DMS153 treated with DMSO at 0.1 percent for 48 hours (cell line): ENCODE data around the gene KCNN3.
"Not testable (repeated sequence)": the region's sequence is repeated elsewhere in the genome, so short reads cannot be mapped to it uniquely, and the experiment has no call there.

Experiments used
- DNase-seq: peaks from one replicate; lab custom pipeline; 2025; ENCODE audit not compliant: unreplicated experiment; lab: John Stamatoyannopoulos, UW

Gene KCNN3

DNA sequence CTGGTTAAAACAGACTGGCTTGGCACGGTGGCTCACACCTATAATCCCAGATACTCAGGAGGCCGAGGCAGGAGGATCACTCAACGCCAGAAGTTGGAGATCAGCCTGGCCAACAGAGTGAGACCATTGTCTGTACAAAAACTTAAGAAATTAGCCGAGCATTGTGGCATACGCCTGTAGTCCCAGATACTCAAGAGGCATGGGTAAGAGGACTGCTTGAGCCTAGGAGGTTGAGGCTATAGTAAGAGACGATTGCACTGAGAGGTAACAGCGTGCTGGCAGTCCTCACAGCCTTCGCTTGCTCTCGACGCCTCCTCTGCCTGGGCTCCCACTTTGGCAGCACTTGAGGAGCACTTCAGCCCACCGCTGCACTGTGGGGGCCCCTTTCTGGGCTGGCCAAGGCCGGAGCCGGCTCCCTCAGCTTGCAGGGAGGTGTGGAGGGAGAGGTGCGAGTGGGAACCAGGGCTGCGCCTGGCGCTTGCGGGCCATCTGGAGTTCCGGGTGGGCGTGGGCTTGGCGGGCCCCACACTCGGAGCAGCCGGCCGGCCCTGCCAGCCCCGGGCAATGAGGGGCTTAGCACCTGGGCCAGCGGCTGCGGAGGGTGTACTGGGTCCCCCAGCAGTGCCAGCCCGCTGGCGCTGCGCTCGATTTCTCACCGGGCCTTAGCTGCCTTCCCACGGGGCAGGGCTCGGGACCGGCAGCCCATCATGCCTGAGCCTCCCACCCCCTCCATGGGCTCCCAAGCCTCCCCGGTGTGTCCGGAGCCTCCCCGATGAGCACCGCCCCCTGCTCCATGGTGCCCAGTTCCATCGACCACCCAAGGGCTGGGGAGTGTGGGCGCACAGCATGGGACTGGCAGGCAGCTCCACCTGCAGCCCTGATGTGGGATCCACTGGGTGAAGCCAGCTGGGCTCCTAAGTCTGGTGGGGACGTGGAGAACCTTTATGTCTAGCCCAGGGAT is 199.5 kb downstream of the KCNN3 start:
- not testable (repeated sequence) for DNase-seq

DNA sequence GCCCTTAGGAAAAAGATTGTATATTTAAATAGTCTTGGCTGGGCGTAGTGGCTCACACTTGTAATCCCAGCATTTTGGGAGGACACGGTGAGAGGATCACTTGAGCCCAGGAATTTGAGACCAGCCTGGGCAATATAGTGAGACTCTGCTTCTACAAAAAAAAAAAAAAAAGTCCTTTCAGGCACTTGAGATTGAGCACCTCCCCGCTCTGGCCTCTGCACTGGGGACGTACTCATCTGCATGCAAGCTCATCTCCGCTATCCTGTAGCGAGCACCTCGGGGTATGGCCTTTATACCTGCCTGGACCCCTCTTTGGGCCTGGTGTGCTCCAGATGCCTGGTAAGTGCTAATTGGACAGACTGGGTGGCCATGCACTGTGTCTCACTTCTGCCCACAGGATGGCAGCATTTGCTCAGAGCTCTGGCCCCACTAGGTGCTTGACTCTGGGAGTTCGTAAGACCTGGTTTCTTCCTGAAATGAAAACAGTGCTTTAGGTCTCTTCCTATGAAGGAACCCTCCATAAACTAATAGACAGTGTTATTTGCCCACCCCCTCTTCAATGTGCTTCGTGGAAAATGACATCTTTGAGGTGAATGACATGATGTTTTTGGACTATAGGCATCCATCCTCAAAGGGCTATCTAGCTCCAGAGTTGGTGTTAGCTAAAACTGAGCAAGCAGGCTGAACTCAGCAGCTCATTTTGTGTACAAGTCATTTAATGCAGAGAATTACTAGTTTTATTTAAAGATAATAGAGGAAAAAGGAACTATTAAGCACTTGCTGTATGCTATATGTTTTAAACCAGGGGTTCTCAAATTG is 200.4 kb downstream of the KCNN3 start:
- DNase-seq, result peak; percentile 92

DNA sequence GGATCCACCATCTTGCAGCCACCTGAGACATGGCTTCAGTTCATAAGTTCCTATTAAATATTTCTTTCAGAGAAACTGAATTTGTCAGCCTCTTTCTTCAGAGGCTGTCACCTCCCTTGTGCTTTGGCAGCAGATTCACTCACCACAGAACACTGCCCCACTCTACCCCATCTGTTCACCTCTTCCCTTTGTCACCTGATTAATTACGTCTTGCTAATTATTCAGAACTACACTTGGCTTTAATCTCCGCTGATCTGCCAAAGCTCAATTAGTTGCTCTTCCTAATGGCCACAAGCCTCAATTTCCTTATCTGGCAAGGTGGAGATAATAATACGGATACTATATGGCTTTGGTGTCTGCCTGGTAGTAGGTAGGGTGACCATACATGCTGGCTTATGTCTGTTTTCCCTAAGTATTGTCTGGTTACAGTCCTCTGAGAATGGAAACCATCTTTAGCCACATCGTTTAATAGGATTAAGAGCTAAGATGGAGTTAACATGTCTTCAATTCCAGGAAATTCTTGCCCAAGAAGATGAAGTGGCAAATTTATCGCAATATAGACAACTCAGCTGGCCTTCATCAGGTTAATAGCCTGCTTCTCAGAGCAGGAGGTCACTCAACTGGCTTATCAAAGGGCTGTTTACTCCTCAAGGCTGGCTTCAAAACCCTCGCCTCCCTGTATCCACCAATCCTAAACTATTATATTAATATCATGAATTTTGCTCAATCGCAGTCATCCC is 203.9 kb downstream of the KCNN3 start:
- DNase-seq, result no peak

DNA sequence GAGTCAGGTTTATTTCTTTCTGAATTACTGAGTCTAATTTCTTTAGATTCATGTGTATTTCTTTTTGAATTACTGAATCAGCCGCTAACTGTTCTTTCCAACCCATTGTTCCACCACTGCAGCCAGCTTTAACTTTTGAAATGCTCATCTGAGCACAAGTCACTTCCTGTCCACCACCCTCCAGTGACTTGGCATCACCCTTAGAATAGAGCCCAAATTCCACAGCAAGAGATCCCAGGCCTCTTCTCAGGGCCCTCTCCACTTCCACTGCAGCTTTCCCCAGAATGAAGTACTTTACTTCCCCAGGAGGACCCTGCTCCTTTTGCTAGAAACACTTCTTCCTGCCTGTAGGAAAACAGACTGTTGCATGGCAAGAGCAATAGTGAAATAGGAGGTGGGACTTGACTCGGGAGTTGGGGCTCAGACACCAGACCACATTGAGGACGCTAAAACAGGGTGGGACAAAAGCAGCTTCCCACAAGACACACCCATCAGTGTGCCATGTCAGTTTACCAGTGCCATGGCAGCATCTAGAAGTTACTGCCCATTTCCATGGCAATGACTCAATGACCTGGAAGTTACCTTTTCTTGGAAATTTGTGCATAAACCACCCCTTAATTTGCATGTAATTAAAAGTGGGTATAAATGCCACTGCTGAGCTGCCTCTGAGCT is 205.6 kb downstream of the KCNN3 start:
- no peak for DNase-seq

GRCh38 chr1:154663471-154664060 is 206.5 kb downstream of the KCNN3 start:
- no peak for DNase-seq

DNA sequence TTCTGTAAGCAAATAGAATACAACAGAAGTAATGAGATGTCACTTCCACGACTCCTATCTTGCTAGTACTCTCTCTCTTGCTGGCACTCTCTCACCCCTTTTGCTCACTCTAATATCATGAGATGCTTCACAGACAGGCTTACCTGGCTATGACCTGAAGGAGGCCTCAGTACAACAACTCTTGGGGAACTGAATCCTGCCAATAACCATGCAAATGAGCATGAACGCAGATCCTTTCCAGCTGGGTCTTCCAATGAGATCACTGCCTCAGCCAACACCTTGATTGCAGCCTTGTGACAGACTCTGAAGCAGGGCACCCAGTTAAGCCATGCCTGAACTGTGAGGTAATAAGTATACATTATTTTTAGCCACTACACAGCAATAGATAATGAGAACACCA is 209.0 kb downstream of the KCNN3 start:
- no peak for DNase-seq

DNA sequence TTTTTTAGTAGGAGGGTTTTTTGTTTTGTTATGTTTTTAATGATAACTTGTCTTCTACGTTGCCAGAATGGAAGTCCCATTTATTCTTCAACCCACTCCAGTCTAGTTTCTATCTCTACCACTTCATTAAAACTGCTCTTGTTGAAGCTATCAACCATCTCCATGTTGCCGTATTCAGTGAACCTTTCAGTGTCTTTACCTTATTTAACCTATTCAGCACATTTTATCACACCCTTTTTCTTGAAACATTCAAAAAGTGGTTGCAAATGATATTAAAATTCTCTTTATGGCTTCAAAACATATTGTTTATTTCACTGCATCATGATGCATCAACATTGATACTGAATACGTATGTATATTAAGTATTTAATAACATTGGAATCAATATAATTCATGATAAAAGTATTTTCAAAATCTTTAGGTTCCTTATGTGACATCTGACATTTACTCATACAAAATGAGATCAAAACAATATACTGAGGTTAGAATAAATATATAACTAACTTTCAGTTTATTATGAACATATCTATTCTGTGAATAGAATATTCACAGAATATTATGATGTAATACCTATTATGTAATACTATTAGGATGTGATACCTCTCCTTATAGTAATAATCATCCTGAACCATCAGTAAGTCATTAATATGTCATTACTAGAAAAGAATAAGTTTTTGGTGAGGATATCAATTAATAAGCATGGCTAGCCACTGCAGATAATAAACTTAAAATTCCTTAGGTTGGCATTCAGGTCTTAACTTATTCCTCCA is 210.1 kb downstream of the KCNN3 start:
- no peak for DNase-seq

GRCh38 chr1:154657556-154657955 is 212.5 kb downstream of the KCNN3 start:
- DNase-seq, result no peak

DNA sequence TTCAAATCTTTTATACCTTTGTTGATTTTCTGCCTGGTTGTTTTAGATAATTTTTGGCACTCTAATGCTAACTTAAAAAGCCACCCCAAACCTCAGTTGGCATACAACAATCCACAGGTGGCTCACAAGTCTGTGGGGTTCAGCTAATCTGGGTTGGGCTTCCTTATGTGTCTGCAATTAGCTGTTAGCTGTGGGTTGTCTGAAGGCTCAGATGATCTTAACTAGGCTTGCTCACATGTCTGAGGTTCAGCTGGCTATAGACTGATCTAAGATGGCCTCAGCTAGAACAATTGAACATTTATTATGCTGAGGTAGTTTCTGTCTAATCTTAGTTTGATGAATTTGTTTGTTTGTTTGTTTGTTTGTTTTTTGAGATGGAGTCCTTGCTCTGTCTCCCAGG is 217.2 kb downstream of the KCNN3 start:
- DNase-seq, result no peak
